Endothelial cell of hepatic sinusoid (primary cell): ENCODE data around the gene NDUFB6.
"Not testable (repeated sequence)": the region's sequence is repeated elsewhere in the genome, so short reads cannot be mapped to it uniquely, and the experiment has no call there.

Source experiments
- in situ Hi-C: cut with HindIII; loops from 2 replicates; pipeline ENCODE4 v1.10.0; 2017; ENCODE audit warnings: low sequenced_read_pairs

Gene NDUFB6

DNA sequence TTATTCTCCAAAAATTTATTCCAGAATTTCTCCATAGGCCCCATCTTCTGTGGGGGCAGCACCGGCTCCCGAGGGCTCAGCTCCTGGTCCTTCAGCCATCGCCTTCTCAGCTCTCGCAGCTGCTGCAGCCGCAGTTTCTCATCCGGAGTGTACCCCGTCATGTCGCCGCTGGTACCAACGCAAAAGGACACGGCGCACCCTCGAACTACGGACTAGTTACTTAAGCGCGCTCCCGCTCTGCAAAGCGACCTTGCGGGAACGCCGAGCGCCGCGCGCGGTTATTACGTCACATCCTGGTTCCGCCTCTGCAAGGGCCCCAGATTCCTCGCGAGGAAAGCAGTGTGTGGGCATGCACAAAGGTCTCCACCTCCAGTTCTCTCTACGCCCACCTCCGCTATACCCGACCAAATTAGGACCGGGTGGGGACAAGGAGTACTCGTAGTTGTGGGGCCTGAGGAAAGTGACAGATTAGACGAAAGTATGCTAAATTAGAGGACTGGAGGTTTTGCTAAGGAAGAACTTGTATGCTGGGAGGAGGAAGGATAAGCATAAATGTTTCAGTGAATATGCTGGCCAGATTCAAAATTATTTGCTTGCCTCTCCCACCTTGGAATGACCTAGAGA is at the start of gene NDUFB6:
NDUFB6 (minus strand) TSS at position 260 of the 624 bp plus-strand sequence; CDS start at position 161, 99 bp downstream.
- in situ Hi-C loops = loop anchor here (25.0 kb wide), 1 partner anchor 389 kb away; no protein-coding TSS in a partner anchor

DNA sequence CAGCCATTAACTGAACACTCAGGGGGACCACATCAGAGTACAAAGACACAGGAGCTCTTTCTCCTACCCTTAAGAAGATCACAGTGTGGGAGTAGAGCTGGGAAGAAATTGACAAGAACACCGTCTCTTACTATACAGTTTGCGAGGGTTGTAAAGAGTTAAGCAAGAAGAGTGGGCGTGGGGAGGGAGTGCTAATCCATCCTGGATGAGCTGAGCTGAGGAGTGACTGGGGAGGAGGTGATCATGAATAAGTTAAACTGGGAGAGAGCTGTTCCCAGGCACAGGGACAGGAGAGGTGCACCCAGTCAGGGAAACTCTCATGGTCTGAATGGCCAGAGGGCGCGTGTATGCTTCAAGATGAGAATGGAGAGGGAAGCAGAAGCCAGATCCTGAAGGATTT is 45.3 kb upstream of the NDUFB6 start:
- in situ Hi-C loops = no loop called here

DNA sequence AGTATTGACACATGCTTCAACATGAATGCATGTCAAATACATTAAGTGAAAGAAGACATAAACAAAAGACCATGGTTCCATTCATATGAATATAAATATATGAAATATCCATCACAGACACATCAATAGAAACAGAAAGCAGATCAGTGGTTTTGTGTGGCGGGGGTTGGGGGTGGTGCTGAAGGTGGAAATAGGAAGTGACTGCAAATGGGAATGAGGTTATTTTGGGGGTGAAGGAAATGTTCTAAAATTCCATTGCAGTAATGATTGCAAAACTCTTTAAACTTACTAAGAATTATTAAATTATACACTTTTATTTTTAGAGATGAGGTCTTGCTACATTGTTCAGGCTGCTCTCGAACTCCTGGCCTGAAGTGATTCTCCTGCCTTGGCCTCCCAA is 33.9 kb upstream of the NDUFB6 start:
- in situ Hi-C loops = loop anchor here (5.0 kb wide), 1 partner anchor 35 kb away; no protein-coding TSS in a partner anchor

DNA sequence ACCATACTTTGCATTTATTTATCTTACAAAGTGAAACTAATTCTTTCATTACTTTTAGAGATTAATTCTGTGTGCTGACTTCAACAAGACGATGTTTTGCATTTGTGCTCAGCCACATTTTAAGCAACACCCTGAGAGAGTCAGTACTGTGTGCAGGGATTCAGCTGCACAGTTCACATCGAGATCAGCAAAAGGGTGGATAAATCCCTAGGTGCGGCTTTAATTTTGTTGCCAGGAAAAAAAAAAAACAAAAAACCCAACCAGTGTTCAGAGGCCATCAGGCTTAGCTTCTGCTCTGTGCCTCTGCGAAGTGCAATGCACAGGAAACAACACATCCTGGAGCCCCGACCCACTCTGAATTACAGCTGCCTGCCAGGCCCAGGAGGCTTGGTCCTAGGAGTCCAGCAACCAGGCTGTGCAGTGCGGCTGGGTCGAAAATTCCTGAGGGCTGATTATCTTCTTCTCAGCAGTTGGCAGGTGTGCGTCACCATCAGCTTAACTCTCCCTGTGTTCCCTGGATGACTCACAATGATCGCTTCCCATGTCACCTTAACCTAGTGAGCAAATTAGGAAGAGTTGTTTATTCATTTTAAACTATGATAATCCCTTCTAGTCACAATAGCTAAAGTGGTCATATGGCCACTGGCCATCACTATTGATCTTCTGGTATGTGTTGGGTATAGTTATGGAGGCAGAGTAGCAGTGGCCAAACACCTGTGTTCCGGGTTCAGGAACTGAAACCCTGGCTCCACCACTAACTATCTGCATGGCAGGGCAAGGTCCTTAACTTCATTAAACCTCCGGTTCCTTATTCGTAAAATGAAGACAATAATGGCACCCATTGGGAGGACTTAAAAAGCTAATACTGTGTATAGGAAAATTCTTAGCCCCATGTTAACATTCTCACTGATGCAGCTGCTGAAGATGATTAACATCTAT is 31.2 kb upstream of the NDUFB6 start:
- in situ Hi-C loops = no loop called here

DNA sequence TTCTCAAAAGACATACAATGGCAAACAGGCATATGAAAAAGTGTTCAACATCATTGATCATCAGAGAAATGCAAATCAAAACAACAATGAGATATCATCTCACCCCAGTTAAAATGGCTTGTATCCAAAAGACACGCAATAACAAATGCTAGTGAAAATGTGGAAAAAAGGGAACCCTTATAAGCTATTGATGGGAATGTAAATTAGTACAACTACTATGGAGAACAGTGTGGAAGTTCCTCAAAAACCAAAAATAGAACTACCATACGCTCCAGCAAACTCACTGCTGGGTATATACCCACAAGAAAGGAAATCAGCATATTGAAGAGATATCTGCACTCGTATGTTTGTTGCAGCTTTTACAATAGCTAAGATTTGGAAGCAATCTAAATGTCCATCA is 26.1 kb upstream of the NDUFB6 start:
- in situ Hi-C loops = not testable (repeated sequence)

DNA sequence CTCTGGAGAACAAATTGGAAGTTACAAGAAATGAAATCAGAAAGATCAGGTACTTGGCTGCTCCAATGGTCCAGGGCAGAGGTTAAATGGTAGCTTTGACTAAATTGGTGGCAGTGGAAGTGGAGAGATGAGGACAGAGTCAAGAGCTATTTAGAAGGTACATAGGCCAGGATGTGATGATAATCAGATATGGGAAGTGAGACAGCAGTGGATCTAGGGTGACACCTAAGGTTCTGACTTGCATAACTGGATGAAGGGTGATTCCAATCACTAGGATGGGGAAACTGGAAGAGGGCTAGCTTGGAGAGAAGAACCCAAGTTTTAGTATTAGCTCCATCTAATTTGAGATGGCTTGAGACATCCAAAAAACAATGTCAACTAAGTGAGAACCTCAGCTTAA is 24.0 kb upstream of the NDUFB6 start:
- in situ Hi-C loops = no loop called here

DNA sequence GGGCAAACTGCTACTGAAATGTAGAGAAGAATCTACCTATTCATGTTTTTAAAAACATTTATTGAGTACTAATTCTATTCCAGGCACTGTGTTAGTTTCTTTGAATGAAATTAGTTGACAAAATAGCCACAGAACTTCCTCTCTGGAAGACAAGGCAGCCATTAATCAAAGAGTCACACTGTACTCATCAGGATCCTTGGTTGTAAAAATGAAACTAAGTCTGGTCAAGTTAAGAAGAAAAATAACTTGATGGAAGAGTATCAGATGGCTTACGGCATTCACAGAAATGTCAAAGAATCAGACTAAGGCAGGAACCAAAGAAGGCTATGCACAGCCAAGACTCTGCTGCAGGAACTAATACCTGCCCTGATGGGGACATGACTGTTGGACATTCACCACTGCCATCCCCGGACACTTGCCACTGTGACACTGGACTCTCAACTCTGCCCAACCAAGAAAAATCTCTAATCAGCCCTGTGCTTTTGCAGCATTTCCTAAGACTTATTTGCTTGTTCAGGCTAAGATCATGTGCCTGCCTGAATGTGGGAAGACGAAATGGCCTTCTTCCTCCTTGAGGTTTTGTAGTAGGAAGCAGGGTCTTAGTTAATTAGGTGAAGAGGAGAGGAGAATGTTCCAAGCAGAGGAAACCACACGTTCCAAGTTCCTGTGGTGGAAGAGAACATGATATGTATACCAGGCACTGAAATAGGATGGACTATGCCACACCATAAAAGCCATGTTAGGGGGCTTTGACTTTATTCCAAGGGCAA is 23.3 kb upstream of the NDUFB6 start:
- in situ Hi-C loops = no loop called here

DNA sequence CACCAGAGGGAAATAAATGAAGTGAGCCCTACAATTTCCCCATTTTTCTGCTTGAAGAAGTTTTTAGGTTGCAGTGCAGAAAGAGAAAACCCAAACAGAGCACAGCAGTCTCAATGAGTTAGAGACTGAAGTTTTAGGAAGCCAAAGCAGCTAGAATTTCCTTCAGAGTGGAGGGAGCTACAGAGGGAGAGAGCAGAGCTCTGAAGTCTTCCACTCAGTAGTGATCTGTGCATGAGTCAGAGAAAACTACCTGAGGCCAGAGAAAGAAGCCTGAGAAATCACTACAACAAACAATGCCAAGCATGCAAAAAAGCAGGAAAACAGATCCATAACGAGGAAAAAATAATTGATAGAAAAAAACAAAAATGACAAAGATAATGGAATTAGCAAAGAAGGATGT is 17.9 kb upstream of the NDUFB6 start:
- in situ Hi-C loops = no loop called here

DNA sequence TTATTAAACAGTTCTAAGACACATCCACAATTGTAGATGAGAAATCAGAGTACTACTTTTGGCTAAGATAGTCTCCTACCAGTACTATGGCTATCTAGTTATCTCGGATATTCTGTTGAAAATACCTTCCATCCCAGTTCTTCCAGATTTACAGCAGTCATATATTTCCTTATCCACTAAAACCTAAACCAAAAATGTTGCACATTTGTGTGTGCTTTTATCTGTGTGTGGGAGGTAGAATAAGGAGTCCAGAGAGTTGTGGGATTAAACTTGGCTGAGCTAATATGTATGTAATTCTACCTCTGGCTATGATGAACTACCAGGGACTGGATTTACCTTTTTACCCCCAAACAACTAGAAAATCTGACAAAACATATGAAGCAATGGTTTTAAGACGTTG is 17.5 kb upstream of the NDUFB6 start:
- in situ Hi-C loops = no loop called here

DNA sequence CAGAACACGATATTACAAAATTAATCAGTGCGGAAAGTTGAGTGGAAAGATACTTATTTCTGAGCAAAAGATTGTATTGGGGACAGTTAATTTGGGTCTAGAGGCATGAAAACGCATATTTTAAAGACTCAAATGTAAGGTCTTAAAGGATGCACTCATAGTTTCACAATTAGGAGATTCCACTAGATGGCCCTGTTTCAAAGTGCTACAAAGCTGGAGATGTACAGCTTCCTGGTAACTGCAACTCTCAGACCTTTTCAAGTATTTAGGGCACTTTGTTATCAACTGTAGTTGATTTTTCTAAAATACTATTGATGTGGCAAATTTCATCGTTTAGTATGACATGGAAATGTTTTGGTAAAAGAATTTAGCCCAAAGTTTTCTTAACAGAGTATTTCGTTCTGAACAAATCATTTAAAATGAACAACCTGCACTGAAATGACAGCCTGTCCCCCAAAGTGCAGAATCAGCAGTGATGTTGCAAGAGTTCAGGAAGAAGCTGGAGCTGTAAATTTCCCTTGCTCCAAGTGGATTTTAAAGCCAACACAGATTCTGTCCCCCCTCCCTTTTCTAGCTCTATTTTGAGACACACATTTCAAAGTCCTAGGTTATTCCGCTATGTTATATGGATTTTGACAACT is 16.2 kb upstream of the NDUFB6 start:
- in situ Hi-C loops = no loop called here

DNA sequence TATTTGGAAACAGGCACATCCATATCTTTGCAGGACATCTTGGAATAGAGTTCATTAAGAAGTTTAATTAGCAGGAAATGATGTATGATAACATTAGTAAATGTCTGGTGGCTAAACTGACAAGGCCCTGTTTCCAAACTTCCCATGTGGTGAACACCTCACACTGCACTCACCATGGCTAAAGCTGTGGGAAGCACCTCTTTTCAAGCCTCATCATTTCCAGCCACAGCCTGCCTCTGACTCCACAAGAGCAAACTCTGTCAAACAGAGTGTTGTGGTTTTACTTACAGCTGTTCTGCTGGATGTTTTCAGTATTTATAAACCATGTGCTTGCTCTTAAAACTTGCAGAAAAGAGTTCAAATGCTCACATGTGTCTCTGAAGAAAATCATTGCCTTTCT is 14.9 kb upstream of the NDUFB6 start:
- in situ Hi-C loops = no loop called here

DNA sequence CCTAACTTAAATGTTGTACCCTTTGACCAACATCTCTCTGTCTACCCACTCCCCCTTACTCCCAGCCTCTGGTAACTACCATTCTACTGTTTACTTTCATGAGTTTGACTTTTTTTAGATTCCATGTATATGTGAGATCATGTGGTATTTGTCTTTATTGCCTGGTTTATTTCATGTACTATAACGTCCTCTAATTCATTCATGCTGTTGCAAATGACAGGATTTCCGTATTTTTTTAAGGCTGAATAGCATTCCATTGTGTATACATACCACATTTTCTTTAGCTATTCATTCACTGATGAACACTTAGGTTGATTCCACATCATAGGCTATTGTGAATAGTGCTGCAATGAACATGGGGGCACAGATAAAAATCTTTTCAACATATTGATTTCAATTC is 11.8 kb upstream of the NDUFB6 start:
- in situ Hi-C loops = no loop called here

DNA sequence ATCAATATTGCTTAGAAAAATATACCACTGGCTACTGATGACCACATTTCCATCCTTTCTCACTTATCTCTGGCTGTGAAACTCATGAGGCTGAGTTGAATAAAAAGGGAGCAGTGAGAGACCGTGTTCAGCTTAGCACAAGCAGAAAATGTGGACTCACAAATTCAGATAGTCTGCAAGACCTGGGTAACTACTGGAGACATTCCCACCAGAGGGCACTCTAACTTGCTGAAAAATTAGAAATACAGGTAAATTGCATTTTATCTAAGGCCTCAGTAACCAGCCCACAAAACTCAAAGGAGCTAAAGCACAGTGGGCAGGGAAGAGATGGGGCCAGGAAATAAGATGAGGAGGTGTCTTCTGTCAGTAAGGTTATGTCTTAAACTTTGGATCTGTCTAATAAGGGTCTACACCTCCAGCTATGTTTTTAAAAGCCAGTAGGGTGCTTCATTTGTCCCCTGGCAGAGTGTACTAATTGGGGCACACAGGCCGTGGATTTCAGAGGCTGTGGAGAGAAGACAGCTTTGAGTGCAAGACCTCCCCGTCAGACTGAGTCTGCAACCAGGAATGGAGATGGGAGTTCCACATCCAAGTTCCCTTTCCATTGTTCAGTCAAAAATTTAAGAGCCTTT is 8.7 kb upstream of the NDUFB6 start:
- in situ Hi-C loops = no loop called here

DNA sequence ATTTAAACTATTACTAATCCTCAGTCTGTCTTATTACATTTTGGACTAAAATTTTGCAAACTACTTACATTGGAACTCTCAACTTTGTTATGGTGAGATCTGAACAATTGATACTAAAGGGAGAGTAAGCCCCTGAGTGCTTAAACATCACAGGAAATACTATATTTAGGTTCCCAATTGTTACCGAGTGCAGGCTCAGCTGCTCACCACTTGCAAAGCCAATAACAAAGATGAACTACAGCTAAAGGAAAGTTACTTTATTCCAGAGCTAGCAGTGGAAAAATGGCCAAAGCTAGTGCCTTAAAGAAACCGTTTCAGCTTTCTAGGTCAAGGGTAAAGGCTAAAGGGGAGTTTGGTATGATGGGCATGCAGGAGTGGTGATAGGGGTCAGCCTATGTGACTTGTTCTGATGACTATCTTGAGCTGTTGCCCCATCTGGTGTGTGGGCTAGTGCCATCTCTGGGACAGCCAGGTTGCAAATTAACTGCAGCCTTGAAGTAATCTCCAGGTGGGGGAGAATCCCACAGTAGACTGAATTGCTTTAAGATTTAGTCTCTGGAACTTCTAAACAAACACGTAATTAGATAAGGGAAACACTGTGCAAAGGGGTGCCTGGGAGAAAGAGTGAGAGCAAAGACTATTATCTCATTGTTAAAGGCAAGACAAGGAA is 7.8 kb upstream of the NDUFB6 start:
- in situ Hi-C loops = no loop called here

DNA sequence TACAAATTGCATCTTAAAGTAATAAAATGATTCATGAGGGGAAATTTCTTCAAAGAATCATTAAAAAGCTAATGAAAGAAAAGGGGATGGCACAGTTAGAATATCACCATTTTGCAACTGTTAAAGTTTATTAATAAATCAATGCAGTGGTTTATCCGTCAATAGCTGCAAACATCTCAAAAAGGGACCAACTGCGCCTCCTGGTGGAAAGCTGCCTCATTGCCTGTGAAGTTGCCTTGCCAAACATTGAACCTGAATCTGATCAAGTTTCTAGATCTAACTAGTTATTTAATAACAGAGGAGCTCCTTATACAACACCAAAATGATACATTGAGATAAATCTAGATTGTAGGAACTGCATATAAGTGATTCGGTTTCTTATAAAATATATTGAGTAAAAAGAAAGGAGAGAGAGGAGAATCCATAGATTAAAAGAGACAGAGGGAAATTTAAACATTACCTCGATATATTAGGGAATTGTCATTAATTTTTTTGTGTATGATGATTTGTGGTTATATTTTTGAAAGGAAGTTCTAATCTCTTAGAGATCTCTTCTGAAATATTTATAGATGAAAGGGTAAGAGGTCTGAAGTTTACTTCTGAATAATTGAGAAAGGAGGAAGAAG is 6.9 kb upstream of the NDUFB6 start:
- in situ Hi-C loops = no loop called here

DNA sequence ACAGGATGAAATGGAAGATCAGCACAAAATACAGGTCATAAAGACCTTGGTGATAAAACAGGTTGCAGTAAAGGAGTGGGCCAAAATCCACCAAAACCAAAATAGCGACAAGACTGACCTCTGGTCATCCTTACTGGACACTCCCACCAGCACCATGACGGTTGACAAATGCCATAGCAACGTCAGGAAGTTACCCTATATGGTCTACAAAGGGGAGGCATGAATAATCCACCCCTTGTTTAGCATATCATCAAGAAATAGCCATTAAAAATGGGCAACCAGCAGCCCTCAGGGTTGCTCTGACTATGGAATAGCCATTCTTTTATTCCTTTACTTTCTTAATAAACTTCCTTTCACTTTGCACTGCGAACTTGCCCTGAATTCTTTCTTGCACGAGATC is 6.0 kb upstream of the NDUFB6 start:
- in situ Hi-C loops = no loop called here

DNA sequence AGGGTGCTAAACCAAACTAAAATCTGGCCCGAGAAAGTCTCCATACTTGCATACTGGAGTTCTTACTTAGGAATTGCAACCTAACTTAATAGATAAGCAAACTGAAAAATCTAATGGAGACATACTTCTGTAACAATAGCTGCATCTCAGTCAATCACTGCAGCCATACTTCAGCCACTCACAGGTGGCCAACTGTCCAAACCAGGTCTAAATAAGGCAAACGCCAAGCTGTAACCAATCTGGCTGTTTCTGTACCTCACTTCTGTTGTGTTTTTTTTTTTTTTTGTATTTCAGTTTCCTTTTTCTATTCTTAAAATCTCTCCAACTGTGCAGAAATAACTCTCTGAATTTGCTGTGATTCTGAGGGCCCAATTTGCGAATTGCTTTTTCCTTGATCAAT is 4.4 kb upstream of the NDUFB6 start:
- in situ Hi-C loops = no loop called here

DNA sequence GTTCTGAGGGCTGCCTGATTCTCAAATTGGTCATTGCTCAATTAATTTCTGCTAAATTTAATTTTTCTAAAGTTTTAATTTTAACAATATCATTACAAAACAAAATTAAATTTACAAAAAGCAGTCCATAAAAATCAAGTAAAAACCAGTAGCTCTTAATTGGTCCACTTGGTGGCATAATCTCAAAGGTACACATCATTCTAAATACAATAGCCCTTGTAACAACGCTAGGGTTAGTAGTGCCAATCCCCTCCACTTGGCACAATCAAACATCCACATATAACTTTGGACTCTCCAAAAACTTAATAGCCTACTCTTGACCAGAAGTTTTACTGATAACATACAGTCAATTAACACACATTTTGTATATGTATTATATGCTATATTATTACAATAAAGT is 1.9 kb upstream of the NDUFB6 start:
- in situ Hi-C loops = loop anchor here (25.0 kb wide), 1 partner anchor 387 kb away; no protein-coding TSS in a partner anchor

DNA sequence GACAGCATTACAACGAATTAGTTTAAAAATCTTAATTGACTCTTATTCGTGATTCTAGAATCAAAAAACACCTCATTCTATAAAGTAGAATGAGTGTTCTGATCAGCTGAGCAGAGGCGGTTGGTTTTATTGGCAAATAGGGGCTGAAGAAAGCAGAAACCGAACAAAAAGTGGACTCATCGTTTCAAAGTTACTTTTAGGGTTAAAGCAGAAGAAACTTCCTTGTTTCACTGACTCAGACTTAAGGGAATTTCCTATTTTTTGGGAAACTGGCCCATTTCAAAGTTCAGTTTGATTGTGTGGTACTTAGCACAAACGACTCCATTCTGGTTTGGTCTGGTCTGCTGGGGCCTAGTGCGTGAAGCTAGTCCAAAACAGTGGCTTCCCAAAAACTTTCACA is 862 bp upstream of the NDUFB6 start:
- in situ Hi-C loops = loop anchor here (25.0 kb wide), 1 partner anchor 388 kb away; no protein-coding TSS in a partner anchor
